GM19463 (cell line): ENCODE results near the gene ALLC.
A peak's percentile ranks its signal among the peaks of the same experiment; 100 is the strongest.
"Not testable (repeated sequence)": the region's sequence is repeated elsewhere in the genome, so short reads cannot be mapped to it uniquely, and the experiment has no call there.

Experiments
- ATAC-seq: cut with Tn5 transposase; IDR thresholded peaks from one replicate; pipeline ENCODE4 v1.9.1; 2021; ENCODE audit warnings: mild to moderate bottlenecking, moderate library complexity; ENCODE audit not compliant: unreplicated experiment

ALLC gene

DNA sequence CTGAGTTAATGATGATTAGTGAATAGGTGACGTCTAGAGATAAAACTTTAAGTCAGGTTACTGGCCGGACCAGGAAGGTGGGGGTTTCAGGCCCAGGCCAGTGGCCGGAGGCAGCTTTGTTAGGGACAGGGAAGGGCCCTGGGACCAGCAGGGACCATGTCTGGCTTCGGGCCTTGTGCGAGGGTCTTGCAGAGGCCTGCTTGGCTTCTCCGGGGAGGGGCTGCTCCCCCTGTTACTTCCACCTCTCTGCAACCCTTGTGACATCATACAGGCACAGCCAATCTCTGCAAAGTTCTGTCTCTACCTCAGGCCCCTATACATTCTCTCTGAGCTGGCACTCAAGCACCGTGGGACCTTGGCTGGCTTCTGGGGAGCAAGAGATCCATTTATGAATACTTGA, at the start of gene ALLC:
Gene ALLC, plus strand, starts transcription at position 320 of the 400 bp plus-strand sequence. CDS start 12,958 bp downstream, outside the sequence.
- no peak for ATAC-seq

DNA sequence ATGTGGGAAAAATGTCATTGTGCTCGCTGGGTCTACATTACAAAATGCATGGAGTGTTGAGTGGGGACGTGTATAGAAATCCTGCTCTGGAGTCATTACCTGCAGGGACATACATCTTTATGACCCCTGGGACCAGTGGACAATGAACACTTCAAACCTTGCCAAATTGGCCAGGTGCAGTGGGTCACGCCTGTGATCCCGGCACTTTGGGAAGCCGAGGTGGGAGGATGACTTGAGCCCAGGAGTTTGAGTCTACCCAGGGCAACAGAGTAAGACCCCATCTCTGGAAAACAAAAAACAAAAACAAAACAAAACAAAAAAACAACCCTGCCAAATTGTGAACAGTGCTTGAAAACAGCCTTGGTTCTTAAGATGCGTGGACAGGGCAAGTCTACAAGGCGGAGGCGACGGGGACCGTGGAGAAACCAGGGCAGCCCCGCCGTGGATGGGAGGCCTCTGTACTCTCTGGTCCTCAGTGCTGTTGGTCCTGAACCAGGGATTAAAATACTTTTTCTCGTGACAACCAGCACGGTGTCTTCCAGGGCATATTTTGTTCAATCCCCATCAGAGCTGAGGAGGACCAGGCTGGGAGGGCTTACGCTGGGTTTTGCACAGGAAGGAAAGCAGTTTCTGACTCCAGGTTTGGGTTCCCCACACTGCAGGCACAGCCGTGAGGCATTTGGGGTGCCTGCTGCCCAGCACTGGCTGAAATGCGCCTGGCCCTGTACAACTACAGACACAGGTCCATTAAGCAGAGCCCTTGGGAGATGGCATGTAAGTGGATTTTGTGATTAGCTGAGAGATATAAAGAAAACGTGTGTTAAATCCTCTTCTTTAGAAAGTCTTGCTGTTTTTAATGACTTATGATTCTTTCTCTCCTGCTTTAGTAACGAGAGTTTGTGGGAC, 49.4 kb upstream of the ALLC start:
- no peak for ATAC-seq

DNA sequence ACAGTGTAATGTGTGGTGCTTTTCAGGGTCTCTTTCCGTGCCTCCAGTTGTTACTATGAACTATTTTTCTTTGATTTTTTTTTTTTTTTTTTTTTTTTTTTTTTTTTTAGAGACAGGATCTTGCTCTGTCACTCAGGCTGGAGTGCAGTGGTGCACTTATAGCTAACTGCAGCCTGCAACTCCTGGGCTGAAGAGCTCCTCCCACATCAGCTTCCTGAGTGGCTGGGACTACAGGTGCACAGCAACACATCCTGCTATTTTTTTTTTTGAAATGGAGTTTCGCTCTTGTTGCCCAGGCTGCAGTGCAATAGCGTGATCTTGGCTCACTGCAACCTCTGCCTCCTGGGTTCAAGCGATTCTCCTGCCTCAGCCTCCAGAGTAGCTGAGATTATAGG, 48.7 kb upstream of the ALLC start:
- not testable (repeated sequence) for ATAC-seq

DNA sequence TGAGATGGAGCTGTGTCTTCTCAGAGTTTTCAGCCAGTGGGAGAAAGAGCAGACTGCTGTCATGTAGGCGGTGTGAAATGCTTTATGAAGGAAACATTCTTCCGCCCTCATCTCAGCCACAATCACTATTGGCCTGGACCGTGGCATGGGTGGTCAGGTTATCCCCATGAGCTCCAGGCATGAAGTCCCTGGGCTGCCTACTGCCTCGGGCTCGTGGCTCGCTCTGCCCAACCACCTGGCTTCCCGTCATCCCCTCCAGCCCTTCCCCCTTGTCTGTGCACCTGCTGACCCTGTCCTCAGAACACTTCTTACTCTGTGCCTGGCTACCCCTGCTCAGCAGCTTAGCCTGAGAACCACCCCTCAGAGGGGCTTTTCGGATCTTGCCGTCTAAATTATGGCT, 47.6 kb upstream of the ALLC start:
- ATAC-seq, result no peak

DNA sequence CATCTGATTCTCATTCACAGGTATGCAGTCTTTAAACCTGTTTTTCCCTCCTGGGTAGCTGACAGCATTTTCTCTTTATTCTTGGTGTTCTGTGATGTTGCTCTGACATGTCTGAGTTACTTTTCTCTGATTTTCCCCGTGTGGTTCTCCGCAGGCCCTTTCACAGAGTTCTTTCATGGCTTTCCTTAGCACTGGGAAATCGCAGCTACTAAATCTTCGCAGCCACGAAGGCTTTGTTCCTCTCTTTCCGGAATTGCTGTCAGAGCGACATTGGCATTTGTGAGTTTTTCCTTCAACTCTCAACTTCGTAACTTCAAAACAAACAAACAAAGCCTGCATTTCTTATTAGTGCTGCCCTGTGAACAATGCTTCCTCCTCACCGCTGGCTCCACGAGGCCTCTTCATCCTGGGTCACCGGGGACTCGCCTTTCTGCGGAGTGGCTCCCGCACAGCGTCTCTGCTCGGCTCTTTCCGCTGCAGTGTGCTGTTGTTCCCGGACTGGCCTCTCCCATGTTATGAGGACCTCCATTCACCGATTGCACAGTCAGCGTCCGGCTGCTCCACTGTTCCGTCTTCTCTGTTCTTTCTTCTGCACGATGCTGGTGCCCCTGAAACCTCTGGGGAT, 47.0 kb upstream of the ALLC start:
- ATAC-seq, result no peak

DNA sequence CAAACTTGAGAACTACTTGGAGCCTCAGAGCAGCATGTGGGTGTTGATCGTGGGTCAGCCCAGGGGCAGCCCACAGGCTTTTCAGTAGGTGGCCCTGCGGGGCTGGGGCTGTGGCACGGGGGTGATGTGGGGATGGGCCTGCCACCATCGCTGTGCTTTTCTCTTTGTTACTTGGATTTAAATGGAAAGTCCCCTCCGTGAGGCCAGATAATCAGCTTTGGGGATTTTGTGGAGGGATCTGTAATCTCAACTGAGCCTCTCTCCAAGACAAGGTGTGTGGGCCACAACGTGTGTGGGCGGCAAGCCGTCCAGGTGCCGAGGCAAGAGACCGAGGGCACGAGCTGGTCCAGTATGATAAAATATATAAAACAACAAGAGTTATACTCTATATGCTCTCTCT, 46.4 kb upstream of the ALLC start:
- no peak for ATAC-seq

DNA sequence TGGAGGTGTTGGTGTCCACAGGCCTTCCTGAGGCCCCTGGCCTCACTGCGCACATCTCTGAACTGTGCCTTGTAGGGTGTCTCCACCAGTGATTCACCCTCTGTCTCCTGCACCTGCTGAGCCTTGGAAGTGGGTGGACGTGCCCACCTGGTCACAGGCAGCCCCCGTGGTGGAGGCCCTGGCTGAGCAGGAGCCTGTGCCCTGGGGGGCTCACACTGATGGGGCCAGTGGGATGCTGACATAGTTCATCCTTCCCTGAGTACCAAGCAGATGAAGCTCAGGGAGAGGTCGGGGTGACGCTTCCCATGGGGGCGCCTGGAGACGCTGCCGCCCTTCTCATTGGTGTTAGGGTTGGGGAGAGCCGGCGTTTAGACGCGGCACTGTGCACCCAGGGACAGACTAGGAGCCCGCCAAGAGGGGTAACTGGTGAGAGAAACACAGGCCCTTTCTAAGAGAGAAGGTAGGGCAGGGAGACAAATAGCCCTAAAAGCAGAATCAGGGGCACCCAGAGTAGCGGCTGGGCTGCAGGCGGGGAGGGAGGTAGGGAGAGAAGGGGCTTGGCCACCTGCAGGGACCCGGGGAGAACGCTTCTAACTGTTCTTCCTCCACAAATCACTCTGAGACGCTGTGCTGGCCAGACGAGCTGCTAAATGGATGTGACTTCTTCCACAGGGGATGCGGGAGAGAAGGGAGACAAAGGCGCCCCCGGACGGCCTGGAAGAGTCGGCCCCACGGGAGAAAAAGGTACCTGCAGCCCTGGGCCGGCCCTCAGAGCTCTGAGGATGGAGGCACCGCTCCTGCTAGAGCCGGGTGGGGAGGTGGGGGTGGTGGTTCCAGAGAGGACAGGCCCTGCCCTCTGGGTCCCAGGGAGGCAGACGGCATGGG, 45.1 kb upstream of the ALLC start:
- ATAC-seq, result no peak

DNA sequence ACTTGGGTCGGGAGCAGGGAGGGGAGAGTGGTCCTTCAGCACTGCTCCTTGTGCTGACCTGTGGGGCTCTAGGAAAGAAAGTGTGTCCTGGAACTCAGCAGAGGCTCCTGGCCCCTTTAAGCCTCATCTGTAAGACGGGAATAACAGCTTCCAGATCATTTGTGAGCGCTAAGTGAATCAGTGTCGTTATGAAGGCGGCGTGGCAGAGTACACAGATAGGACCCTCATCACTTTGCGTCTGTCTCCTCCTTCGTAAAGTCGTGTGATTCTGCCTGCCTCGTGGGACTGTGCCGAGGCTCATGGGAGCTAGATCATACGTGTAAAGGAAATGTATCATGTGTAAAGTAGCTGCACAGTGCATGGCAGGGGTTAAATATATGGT, 44.5 kb upstream of the ALLC start:
- no peak for ATAC-seq

DNA sequence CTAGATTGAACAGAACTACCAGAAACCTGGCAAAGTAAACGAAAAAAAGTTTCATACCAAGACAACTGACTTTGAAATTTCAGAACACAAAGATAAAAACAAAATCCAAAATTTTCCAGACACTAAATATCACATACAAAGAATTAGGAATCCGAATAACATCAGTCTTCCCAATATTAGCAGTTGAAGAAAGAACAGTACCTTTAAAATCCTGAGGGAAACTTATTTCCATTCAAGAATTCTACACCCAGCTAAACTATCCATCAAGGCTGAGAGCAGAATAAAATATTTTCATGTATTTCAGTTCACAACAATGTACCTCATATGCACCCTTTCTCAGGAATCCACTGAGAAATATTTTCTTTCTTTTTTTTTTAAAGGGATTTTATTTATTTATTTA, 43.3 kb upstream of the ALLC start:
- not testable (repeated sequence) for ATAC-seq

DNA sequence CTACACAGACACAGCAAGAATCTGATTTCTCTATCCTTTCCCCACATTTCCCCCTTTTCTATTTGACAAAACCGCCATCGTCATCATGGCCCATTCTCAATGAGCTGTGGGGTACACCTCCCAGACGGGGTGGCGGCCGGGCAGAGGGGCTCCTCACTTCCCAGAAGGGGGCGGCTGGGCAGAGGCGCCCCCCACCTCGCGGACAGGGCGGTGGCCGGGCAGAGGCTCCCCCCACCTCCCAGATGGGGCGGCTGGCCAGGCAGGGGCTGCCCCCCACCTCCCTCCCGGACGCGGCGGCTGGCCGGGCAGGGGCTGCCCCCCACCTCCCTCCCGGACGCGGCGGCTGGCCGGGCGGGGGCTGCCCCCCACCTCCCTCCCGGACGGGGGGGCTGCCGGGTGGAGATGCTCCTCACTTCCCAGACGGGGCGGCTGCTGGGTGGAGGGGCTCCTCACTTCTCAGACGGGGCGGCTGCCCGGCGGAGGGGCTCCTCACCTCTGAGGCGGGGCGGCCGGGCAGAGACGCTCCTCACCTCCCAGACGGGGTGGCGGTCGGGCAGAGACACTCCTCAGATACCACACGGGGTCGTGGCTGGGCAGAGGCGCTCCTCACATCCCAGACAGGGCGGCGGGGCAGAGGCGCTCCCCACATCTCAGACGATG, 42.3 kb upstream of the ALLC start:
- not testable (repeated sequence) for ATAC-seq

DNA sequence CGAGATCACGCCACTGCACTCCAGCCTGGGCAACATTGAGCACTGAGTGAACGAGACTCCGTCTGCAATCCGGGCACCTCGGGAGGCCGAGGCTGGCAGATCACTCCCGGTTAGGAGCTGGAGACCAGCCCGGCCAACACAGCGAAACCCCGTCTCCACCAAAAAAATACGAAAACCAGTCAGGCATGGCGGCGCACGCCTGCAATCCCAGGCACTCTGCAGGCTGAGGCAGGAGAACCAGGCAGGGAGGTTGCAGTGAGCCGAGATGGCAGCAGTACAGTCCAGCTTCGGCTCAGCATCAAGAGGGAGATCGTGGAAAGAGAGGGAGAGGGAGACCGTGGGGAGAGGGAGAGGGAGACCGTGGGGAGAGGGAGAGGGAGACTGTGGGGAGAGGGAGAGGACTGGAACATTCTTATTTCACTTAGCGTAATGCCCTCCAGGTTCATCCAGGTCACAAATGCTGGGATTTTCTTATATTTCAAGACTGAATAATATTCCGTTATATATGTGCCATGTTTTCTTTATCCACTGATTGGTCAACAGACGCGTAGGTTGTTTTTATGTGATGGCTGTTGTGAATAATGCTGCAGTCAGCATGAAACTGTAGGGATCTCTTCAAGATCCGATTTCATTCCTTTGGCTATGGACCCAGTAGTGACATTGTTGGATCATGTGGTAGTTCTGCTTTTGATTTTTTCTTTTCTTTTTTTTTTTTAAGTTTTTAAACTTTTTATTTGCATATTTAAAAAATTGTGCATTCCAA, 41.4 kb upstream of the ALLC start:
- ATAC-seq, result not testable (repeated sequence)

DNA sequence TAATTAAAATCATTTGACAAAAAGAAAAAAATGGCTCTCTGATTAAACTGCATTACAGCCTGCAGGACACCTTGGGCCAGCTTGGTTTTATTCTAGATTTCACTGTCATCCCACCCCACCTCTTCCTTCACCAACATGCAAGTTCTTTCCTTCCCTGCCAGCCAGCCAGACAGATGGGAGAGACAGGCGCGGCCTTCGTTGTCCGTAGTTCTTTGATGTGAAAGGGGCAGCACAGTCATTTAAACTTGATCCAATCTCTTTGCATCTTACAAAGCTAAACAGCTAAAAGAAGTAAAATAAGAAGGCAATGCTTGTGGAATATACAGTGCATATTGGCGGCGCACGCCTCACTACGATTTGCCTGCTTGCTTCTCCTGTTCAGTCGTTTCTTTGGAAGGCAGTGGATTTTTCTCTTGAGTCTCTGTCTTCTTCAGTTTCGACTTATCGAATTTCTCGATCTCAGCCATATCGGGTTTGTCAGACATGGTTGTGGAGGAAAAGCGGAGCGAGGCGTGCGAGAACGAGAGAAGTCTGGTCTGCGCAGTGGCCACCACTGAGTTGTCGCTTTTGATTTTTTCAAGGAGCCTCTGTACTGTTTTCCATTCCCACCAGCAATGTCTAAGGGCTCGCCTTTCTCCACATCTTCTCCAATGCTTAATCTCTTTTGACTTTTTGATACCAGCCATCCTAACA, 40.7 kb upstream of the ALLC start:
- ATAC-seq, result no peak

DNA sequence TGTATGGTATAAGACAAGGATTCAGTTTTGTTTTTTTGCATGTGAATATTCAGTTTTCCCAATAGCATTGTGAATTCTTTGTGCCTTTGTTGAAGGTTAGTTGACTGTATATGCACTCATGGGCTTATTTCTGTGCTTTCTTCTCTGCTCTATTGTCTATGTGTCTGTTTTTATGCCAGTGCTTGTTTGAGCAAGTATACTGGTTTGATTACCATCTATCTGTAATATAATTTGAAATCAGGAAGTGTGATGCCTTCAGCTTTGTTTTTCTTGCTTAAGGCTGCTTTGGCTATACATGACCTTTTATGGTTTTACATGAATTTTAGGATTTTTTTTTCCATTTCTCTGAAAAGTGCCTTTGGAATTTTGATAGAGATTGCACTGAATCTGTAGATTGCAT, 39.6 kb upstream of the ALLC start:
- ATAC-seq, result no peak

DNA sequence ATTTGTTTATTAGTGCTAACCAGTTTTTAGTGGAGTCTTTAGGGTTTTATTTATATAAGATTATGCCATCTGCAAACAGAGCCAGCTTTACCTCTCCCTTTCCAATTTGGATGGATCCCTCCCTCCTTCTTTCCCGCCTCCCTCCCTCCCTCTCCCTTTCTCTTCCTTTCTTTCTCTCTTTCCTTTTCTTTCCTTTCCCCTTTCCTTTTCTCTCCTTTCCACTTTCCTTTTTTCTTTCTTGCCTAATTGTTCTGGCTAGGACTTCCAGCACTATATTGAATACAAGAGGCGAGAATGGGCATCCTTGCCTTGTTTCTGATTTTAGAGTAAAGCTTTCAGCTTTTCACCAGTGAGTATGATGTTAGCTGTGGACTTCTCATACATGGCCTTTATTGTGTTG, 39.0 kb upstream of the ALLC start:
- ATAC-seq, result no peak

DNA sequence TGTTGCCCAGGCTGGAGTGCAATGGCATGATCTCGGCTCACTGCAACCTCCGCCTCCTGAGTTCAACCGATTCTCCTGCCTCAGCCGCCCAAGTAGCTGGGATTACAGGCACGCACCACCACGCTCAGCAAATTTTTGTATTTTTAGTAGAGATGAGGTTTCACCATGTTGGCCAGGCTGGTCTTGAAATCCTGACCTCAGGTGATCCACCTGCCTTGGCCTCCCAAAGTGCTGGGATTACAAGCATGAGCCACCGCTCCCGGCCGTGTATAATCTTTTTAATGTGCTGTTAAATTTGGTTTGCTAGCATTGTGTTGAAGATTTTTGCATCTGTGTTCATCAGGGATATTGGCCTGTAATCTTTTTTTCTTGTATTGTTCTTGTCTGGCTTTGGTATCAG, 38.3 kb upstream of the ALLC start:
- not testable (repeated sequence) for ATAC-seq

DNA sequence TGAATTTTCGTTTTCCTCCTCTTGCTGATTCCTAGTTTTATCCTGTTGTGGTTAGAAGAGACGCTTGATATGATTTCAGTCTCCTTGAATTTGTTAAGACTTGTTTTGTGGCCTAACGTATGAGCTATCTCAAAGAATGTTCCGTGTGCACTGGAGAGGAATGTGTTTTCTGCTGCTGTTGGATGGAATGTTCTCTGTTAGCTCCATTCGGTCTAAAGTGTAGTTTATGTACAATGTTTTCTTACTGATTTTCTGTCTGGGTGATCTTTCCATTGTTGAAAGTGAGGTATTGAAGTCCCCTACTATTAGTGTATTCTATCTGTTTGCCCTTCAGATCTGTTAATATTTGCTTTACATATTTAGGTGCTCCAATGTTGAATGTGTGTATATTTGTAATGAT, 37.2 kb upstream of the ALLC start:
- ATAC-seq, result no peak

DNA sequence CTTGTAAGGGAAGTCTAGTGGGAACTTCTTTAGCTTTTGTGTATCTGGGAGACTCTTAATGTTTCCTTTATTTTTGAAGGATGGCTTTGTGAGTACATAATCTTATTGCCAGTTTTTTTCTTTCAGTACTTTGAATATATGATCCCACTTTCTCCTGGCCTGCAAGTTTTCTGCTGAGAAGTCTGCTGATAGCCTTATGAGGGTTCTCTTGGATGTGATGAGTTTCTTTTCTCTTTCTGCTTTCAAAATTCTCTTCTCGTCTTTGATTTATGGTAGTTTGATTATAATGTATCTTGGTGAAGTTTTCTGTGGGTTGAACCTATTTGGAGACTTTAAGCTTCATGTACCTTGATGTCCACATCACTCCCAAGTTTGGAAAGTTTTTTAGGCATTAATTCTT, 35.0 kb upstream of the ALLC start:
- ATAC-seq, result no peak

DNA sequence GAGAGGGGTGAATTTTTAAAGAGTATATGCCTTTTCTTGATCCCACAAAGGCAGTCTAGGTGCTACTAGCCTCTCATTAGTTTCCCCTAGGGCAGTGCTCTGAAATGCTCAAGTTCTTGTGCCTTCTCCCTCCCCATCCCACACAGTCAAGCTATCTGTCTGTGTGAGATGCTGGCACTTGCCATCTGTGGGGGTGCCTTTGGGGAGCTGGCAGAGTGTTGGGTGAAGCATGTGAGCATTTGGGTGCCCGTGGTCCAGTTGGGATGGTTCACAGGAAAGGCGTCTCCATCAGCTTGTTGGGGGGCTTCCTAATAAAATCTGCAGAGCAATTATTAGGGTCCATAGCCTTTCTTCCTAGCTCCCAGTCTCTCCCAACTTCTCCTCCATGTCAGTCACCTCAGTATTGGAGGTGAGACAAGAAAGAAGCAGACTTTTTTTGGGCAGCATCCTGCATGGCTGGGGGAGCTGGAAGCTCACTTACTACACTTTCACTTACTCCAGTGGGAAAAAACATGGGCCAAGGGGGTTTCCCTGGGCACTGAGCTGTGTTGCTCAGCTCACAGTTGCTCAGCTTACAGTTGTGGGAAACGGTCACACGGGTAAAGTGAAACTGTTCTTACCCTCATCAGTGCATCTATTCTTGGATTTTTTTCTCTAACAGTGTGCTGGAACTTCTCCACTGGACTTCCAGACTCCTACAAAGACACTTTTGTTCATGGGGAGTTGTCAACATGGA, 33.8 kb upstream of the ALLC start:
- ATAC-seq, result peak; percentile 78

DNA sequence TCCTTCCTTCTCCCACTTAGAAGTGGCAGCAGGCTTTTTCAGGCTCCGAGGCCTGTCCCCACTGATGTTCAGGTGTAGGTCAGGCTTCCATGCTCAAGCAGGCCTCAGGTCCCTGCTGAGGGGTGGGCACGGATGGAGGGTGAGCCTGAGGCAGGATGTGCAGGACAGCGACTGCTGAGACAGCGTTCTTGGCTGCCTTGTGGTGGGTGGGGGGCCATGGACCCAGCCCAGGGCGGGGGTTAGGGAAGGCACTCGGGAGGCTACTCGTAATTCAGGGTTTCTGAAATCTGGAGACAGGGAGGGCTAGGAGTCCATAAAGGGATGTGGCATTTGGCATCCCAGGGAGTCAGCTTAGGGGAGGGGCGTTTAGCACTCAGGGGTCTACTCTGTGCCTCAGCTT, 32.8 kb upstream of the ALLC start:
- no peak for ATAC-seq
